Epithelial cell of esophagus (primary cell): Measurements from ENCODE around the gene CDK11B.
A peak's percentile ranks its signal among the peaks of the same experiment; 100 is the strongest.

Experiments
- DNase-seq: peaks from one replicate; pipeline ENCODE4 v3.0.0; 2010; ENCODE audit warnings: low read depth
- H3K4me3 ChIP-seq: 2 replicates; pipeline ENCODE4 v1.5.1; 2011; ENCODE audit warnings: mild to moderate bottlenecking, low read length, control low read depth
- CTCF ChIP-seq: IDR thresholded peaks from 2 replicates; pipeline ENCODE4 v1.5.1; 2011; ENCODE audit warnings: low read depth, mild to moderate bottlenecking, low read length, control low read depth, inconsistent platforms; ENCODE audit not compliant: insufficient read depth; ENCODE audit errors: missing control alignments

CDK11B gene

GRCh38 chr1:1687846-1688245 lies 29.0 kb upstream of the CDK11B start:
- H3K4me3 ChIP-seq: no peak overlapping the region
- no peak for TF ChIP-seq CTCF
- no peak for DNase-seq

DNA sequence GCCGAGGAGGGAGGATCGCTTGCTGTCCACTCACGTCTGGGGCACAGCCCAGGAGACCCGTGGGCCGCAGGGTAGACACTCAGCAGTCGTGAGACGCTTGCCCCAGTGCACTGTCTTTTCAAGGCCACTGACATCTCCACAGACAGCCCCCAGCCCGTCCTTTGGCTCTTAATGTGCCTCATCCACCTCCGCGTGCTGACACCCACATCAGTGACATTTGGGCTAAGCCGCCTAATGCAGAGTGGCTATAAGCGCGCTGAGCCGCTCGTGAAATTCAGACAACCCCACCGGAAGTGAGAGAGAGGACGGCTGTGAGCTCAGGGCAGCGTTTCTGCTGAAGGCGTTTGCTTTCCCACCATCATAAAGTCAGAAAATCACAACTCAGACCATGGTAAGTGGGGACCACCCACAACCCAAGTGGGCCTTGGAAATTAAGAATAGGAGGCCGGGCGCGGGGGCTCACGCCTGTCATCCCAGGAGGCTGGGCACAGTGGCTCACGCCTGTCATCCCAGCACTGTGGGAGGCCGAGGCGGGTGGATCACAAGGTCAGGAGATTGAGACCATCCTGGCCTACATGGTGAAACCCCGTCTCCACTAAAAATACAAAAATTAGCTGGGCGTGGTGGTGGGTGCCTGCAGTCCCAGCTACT lies 25.4 kb upstream of the CDK11B start:
- TF ChIP-seq CTCF: no peak

DNA sequence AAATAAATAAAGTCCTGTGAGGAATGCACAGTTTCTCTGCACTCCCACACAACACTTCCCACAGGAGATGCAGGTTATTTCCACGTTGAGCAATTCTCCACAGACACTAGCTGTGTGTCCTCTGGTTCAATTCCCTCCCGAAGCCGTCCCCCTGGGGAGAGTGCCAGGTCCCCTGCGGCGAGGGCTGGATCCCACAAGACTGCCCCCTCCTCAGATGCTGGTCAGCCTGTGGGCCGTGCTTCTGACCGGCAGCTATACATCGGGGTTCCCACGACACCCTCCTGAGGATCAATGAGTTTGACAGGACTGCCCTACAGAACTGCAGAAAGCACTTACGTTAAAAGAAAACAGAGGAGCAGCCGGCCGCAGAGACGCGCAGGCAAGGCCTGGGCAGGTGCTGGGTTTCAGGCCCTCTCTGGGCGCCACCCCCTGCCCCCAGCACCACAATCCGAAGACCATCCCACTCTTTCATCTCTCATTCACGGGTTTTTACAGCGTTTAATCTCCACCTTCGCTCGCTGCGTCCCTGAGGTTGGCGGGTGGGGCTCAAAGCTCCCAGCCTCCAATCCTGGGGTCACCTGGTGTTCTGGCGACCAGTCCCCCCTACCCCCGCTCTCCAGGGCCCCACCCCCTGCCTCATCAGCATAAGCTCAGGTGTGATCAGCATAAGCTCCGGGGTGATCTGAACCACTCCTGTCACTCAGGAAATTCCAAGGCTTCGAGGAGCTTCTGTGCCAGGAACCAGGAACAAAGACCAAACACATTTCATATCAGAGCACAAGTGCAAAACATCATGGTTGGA lies 24.5 kb upstream of the CDK11B start:
- H3K4me3 ChIP-seq: no peak overlapping the region
- DNase-seq: no peak
- no peak for TF ChIP-seq CTCF

More for the DNA sequence above, 25.4 kb upstream of the CDK11B start:
- no peak for DNase-seq
- no peak overlapping the region for H3K4me3 ChIP-seq

DNA sequence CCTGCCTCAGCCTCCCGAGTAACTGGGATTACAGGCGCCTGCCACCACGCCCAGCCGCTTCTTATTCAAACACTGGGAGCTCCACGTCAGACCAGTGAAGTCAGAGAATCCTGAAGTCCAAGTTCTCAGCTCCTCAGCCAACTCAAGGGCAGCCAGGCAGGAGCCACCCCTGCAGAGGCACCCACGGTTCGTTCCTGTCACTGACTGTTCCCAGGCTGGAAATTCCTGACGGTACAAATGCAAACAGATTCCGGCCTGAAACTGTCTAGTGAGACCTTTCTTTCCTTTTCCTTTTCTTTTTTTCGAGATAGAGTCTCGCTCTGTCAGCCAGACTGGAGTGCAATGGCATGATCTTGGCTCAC lies 22.1 kb upstream of the CDK11B start:
- DNase-seq: no peak
- no peak overlapping the region for H3K4me3 ChIP-seq
- no peak for TF ChIP-seq CTCF

- no peak for DNase-seq
- TF ChIP-seq CTCF: no peak
- H3K4me3 ChIP-seq: no peak overlapping the region
These were observed 21.5 kb upstream of the CDK11B start for GRCh38 chr1:1680031-1680911.

GRCh38 chr1:1678581-1679380 lies 20.0 kb upstream of the CDK11B start:
- no peak for DNase-seq
- TF ChIP-seq CTCF: peak; percentile 16
- no peak overlapping the region for H3K4me3 ChIP-seq
